TTC549 (cell line): Measurements from ENCODE around the gene ALOXE3.

Experiments used
- FAIRE-seq: peaks from 2 replicates; lab custom pipeline; 2012; peaks lifted over from hg19 to GRCh38; lab: Jason Lieb, UNC

ALOXE3 gene

GRCh38 chr17:8117980-8118768 lies at the start of gene ALOXE3:
TSS of gene ALOXE3 (minus strand) at chr17:8118514. CDS start at chr17:8117990, 524 bp downstream.
- no peak for FAIRE-seq

GRCh38 chr17:8167526-8167925 lies 49.2 kb upstream of the ALOXE3 start:
- FAIRE-seq = no peak

GRCh38 chr17:8166731-8167130 lies 48.4 kb upstream of the ALOXE3 start:
- FAIRE-seq = no peak

- FAIRE-seq = no peak
Measured at GRCh38 chr17:8164815-8165131, 46.5 kb upstream of the ALOXE3 start.

GRCh38 chr17:8163978-8164814 lies 45.9 kb upstream of the ALOXE3 start:
- FAIRE-seq = no peak

GRCh38 chr17:8162997-8163977 lies 45.0 kb upstream of the ALOXE3 start:
- FAIRE-seq = no peak

- no peak for FAIRE-seq
Measured at GRCh38 chr17:8162233-8162996, 44.1 kb upstream of the ALOXE3 start, which contains the start of gene VAMP2. TSS of gene VAMP2 (minus strand) at chr17:8162948. CDS start at chr17:8162879, 69 bp downstream.

GRCh38 chr17:8161289-8162232 lies 43.2 kb upstream of the ALOXE3 start:
- FAIRE-seq = no peak

- no peak for FAIRE-seq
Measured at GRCh38 chr17:8160741-8161221, 42.5 kb upstream of the ALOXE3 start.

- FAIRE-seq = no peak
Measured at GRCh38 chr17:8160224-8160577, 41.9 kb upstream of the ALOXE3 start.

- FAIRE-seq = no peak
Measured at GRCh38 chr17:8159459-8160223, 41.3 kb upstream of the ALOXE3 start.

GRCh38 chr17:8159032-8159400 lies 40.7 kb upstream of the ALOXE3 start:
- no peak for FAIRE-seq

- FAIRE-seq = peak; percentile 84
Measured at GRCh38 chr17:8158267-8159031, 40.1 kb upstream of the ALOXE3 start.

GRCh38 chr17:8156246-8156992 lies 38.1 kb upstream of the ALOXE3 start:
- FAIRE-seq = peak; percentile 98

- FAIRE-seq = no peak
Measured at GRCh38 chr17:8155996-8156245, 37.6 kb upstream of the ALOXE3 start.

- FAIRE-seq = no peak
Measured at GRCh38 chr17:8155231-8155995, 37.1 kb upstream of the ALOXE3 start.

GRCh38 chr17:8154608-8155155 lies 36.4 kb upstream of the ALOXE3 start:
- FAIRE-seq = no peak
